Thoracic aorta (tissue), 2 donors: ENCODE measurements around the gene COX5B. TPM values are rescaled to one million over a fixed set of nuclear protein-coding genes. Genes with fewer than 3 reads are reported as not detected.

Experiments
- ATAC-seq: fragments of 150-250 bp; one replicate; pipeline ENCODE4 v1.8.0; 2017; ENCODE audit warnings: low read depth; ENCODE audit not compliant: insufficient number of reproducible peaks, low FRiP score
- DNase-seq: peaks from one replicate; pipeline ENCODE4 v3.0.0-alpha.2; 2020; ENCODE audit warnings: low spot score
- H3K27ac ChIP-seq, 2 donors: fragments of 200-600 bp; sonication (generic); 1 replicate in 1 of 2; 2 replicates in 1 of 2; pipeline ENCODE4 v1.5.1; 2016; ENCODE audit warnings: mild to moderate bottlenecking in 2 of 2, moderate library complexity in 2 of 2
- H3K27me3 ChIP-seq: fragments of 200-600 bp; sonication (generic); replicated peaks from 2 replicates; pipeline ENCODE4 v1.6.0; 2016; ENCODE audit warnings: mild to moderate bottlenecking; ENCODE audit not compliant: insufficient read depth
- H3K36me3 ChIP-seq: fragments of 200-600 bp; sonication (generic); one replicate; pipeline ENCODE4 v1.5.1; 2016
- H3K4me1 ChIP-seq, 2 donors: fragments of 200-600 bp; sonication (generic); 1 replicate in 1 of 2; 2 replicates in 1 of 2; pipeline versions ENCODE4 v1.5.1 to v1.6.0; 2016; ENCODE audit warnings: low read depth in 2 of 2, mild to moderate bottlenecking in 1 of 2; ENCODE audit not compliant: control insufficient read depth in 1 of 2
- H3K4me3 ChIP-seq: fragments of 200-600 bp; sonication (generic); 2 replicates; pipeline ENCODE4 v1.5.1; 2016; ENCODE audit warnings: mild to moderate bottlenecking
- H3K9me3 ChIP-seq: fragments of 200-600 bp; sonication (generic); 2 replicates; pipeline ENCODE4 v1.5.1; 2016
- total RNA-seq, 2 donors: library from RNA; depleted of rRNA; stranded (reverse); fragments of >200 nt; gene quantifications; one replicate each; pipeline versions ENCODE4 v1.1.0 to v1.2.3, GENCODE V29; 2016
- TF ChIP-seq, protein P1 (sequence below): fragments of 200-600 bp; sonication (generic); IDR thresholded peaks from one replicate; pipeline ENCODE4 v1.5.1; 2019; ENCODE audit warnings: antibody characterized with exemption

The COX5B gene
- total RNA-seq, 2 donors from 2014 or later = 102 to 198 TPM

DNA sequence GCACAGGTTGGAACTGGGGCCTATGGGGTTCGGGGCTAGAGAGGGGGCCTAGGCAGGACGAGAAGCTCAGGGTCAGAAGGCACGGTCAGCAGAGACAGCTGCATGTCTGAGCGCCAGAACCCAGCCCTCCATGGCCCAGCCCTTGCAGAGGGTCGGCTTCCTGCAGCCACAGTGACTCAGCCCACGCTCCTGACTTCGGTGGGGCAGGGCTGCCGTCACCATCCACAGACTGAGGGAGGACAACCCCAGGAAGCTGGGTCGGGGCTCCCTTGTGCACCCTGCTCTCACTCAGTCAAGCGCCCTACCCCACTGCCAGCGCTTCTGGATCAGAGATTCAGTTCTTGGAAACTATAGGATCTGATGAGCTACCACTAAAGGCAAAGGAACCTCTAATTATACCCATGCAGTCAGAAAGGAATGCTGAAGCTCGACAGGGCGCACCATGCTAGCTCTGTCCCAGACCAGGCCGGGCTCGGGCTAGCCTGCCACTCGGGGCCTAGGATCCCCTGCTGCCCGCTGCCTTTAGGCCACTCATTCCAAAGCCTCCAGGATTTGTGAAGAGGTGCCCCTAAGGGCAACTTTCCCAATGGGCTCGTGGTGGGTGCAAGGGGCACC is 15.0 kb downstream of the COX5B start:
- no peaks in the 10 kb centered on the region for H3K9me3 ChIP-seq
- H3K27ac ChIP-seq = no peak overlapping the region
- ATAC-seq (no peak), DNase-seq (no peak)
- H3K27me3 ChIP-seq = no peaks in the 10 kb centered on the region
- H3K36me3 ChIP-seq = peaks cover 35% of the 10 kb centered on the region
- TF ChIP-seq, protein P1, sequence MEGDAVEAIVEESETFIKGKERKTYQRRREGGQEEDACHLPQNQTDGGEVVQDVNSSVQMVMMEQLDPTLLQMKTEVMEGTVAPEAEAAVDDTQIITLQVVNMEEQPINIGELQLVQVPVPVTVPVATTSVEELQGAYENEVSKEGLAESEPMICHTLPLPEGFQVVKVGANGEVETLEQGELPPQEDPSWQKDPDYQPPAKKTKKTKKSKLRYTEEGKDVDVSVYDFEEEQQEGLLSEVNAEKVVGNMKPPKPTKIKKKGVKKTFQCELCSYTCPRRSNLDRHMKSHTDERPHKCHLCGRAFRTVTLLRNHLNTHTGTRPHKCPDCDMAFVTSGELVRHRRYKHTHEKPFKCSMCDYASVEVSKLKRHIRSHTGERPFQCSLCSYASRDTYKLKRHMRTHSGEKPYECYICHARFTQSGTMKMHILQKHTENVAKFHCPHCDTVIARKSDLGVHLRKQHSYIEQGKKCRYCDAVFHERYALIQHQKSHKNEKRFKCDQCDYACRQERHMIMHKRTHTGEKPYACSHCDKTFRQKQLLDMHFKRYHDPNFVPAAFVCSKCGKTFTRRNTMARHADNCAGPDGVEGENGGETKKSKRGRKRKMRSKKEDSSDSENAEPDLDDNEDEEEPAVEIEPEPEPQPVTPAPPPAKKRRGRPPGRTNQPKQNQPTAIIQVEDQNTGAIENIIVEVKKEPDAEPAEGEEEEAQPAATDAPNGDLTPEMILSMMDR = no peak
- no peak overlapping the region for H3K4me3 ChIP-seq
- H3K4me1 ChIP-seq = peaks cover 14 to 33% of the 10 kb centered on the region in 2 donors

GRCh38 chr2:97661927-97662326 is 16.1 kb downstream of the COX5B start:
- Histone ChIP-seq H3K4me1 (peaks cover 14 to 33% of the 10 kb centered on the region in 2 donors), H3K27ac (peak overlapping the region; percentile 33 to 92), H3K27me3 (no peaks in the 10 kb centered on the region), H3K36me3 (peaks cover 26% of the 10 kb centered on the region), H3K9me3 (no peaks in the 10 kb centered on the region), H3K4me3 (peak overlapping the region; percentile 83)
- TF ChIP-seq, protein P1 = no peak
- DNase-seq (no peak), ATAC-seq (no peak)

DNA sequence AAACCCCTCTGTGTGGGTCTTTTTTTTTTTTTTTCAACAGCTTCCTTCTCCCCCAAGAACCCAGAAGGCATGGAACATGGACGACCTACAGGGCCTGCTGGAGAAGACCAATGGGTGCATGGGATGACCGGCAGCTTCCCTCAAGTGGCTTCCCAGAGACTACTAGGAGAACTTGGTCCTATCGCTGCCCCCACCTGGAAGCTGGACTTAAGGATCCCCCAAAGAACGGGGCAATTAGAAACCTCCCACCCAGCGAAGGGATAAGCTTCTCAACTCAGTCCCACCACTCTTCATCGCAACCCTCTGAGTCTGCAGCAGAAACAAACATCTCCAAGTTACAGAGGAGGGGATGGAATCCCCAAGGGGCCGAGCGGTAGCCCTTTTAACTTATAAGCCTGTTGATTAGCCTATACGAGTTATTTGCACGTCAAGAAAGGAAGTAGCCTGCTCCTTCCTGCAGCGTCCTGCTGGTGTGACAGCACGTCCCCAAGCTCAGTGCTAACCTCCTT is 16.6 kb downstream of the COX5B start:
- DNase-seq (no peak), ATAC-seq (no peak)
- H3K36me3 ChIP-seq = peaks cover 21% of the 10 kb centered on the region
- H3K4me3 ChIP-seq = peak overlapping the region; percentile 83
- TF ChIP-seq, protein P1 = no peak
- H3K9me3 ChIP-seq = no peaks in the 10 kb centered on the region
- H3K27me3 ChIP-seq = no peaks in the 10 kb centered on the region
- peaks cover 14 to 33% of the 10 kb centered on the region in 2 donors for H3K4me1 ChIP-seq
- peak overlapping the region; percentile 92 to 96 for H3K27ac ChIP-seq

DNA sequence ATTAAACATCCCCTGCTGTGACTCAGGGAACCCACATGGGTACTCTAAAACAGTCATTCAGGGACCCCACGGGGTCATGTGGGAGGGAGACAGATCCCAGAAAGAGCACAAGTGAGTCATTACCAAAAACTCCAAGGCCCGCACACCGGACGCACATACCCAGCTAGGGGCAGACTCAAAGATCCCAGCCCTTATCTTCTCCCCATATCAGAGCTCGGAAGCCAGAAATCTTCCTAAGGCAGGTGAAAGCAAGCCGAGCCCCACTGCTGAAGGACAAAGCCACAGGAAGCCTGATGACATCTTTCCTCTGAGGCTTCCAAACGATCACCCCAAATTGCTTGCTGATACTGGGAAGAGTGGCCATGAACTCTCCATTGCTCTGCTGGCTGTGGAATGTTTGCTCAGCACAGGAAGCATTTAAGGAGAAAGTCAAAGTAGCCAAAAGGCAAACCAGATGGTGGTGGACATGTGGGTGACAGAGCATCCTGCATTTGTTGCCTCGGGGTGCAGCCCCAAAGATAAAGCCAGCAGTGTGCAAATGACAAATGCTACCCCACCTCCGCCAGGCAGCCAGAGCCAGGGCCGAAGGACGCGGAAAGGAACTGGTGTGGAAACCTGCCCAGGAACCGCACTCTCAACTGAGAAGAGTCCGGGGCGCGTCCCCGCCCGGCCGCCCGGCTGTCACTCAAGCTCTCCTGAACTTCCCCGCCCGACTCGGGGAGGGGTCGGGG is 17.2 kb downstream of the COX5B start:
- H3K9me3 ChIP-seq = no peaks in the 10 kb centered on the region
- TF ChIP-seq, protein P1 = no peak
- H3K27me3 ChIP-seq = no peaks in the 10 kb centered on the region
- H3K4me3 ChIP-seq = peak overlapping the region; percentile 83
- H3K4me1 ChIP-seq = peaks cover 14 to 33% of the 10 kb centered on the region in 2 donors
- peak; percentile 74 for DNase-seq
- peak overlapping the region; percentile 92 to 96 for H3K27ac ChIP-seq
- H3K36me3 ChIP-seq = peaks cover 16% of the 10 kb centered on the region
- peak; percentile 58 for ATAC-seq

DNA sequence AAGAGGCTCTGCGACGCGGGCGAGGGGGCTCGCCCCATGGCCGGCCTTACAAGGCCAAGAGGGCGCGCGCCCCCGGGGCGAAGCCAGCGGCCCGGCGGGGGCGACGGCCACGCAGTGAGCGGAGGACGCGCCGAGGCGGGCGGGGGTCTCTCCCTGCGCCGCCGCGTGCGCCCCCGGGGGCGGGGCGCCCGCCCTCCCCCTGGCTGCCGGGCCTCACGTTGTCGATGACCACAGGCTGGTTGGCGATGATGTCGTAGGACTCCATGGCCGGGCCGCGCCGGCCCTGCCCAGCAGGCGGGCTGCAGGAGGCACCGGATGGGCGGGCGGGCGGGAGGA is 17.7 kb downstream of the COX5B start:
- Histone ChIP-seq H3K36me3 (peaks cover 11% of the 10 kb centered on the region), H3K4me3 (peak overlapping the region; percentile 83), H3K27me3 (no peaks in the 10 kb centered on the region), H3K9me3 (no peaks in the 10 kb centered on the region), H3K27ac (peak overlapping the region; percentile 92 to 96), H3K4me1 (peaks cover 14 to 33% of the 10 kb centered on the region in 2 donors)
- DNase-seq (no peak), ATAC-seq (no peak)
- TF ChIP-seq, protein P1 = no peak
